ENCODE data around the gene C1orf21.

The C1orf21 gene

GRCh38 chr1:184368354-184368753 lies 18.5 kb upstream of the C1orf21 start:
- no peak overlapping the region for H3K4me3 ChIP-seq (ENCODE audit: low read depth, low read length)
- no peak for TF ChIP-seq CTCF (IDR thresholded peaks at IDR 0.05; ENCODE audit: control insufficient read depth, extremely low read depth, insufficient read depth)
- no peak for DNase-seq (ENCODE audit: low read depth)

DNA sequence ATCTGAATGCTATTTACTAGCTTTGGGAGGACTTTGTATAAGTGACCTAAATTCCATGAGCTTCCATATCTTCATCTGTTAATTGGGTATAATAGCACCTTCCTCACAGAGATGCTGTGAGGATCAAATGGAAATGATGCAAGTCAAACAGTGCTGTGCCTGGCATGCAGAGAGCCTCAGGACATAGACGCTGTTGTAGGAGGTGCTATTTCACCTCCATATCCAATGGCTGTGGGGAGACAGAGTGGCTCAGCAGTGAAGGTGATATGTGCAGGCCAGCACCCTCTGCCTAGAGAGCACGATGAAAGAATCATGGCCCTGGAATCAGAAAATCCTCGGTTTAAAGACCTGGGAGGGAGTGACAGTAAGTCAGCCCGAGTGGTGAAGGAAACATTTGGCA lies 16.0 kb upstream of the C1orf21 start:
- no peak for TF ChIP-seq CTCF (IDR thresholded peaks at IDR 0.05; ENCODE audit: control insufficient read depth, extremely low read depth, insufficient read depth)

DNA sequence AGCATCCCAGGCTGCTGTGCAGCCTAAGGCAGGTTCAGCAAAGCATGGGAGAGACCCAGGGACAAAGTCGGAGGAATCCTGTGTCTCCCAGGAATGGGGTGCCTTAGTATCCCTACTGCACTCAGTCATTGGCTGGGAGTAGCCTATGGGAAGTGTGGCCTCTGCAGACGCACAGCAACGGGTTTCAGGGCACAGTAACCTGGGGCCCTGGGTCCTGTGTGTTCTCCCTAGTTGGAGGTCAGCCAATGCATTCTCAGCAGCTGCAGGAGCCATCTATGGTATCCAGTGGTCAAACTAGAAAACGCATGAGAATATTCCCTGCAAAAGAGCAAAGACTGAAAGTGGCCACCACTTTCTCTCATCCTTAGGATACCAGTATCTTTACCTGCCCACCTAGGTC lies 13.7 kb upstream of the C1orf21 start:
- no peak overlapping the region for H3K4me3 ChIP-seq (ENCODE audit: low read depth, low read length)
- TF ChIP-seq CTCF (IDR thresholded peaks at IDR 0.05; ENCODE audit: control insufficient read depth, extremely low read depth, insufficient read depth), result no peak
- no peak for DNase-seq (ENCODE audit: low read depth)

More for the DNA sequence above, 16.0 kb upstream of the C1orf21 start:
- no peak for DNase-seq (ENCODE audit: low read depth)
- no peak overlapping the region for H3K4me3 ChIP-seq (ENCODE audit: low read depth, low read length)

GRCh38 chr1:184376369-184376768 lies 10.5 kb upstream of the C1orf21 start:
- no peak for DNase-seq (ENCODE audit: low read depth)
- TF ChIP-seq CTCF (IDR thresholded peaks at IDR 0.05; ENCODE audit: control insufficient read depth, extremely low read depth, insufficient read depth), result no peak
- no peak overlapping the region for H3K4me3 ChIP-seq (ENCODE audit: low read depth, low read length)

DNA sequence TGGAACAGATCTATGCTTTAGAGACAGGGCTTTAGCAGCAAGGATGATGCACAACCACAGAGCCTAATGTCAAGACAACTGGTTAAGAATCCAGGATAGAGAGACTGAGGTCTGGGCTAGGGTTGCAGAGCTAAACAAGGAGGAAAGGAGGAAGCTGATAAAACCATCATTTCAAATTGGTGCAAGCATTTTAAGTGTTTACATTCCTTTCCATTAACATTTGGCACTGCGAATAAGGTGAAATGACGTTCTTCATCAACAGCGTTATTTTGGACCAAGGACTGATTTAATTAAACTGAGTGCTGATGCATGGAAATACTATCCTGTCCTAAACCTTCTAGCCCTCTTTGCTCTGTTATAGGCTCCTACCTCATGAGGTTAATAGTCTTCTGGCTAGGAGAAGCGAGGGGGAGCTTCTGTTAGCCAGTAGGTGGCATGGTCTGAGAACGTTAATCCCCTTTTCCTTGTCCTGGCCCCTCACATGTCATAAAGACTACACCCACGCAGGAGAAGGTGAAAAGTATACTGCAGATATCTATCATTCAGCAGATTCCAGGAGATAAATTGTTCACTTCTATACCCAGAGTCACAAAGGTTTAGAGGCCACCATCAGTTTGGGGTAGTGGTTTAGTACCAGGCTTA lies 7.6 kb upstream of the C1orf21 start:
- H3K4me3 ChIP-seq (ENCODE audit: low read depth, low read length), result no peak overlapping the region
- no peak for DNase-seq (ENCODE audit: low read depth)
- TF ChIP-seq CTCF (IDR thresholded peaks at IDR 0.05; ENCODE audit: control insufficient read depth, extremely low read depth, insufficient read depth), result no peak

- no peak for DNase-seq (ENCODE audit: low read depth)
- no peak for TF ChIP-seq CTCF (IDR thresholded peaks at IDR 0.05; ENCODE audit: control insufficient read depth, extremely low read depth, insufficient read depth)
- H3K4me3 ChIP-seq (ENCODE audit: low read depth, low read length), result no peak overlapping the region
These were observed 6.4 kb upstream of the C1orf21 start for GRCh38 chr1:184380468-184380867.

DNA sequence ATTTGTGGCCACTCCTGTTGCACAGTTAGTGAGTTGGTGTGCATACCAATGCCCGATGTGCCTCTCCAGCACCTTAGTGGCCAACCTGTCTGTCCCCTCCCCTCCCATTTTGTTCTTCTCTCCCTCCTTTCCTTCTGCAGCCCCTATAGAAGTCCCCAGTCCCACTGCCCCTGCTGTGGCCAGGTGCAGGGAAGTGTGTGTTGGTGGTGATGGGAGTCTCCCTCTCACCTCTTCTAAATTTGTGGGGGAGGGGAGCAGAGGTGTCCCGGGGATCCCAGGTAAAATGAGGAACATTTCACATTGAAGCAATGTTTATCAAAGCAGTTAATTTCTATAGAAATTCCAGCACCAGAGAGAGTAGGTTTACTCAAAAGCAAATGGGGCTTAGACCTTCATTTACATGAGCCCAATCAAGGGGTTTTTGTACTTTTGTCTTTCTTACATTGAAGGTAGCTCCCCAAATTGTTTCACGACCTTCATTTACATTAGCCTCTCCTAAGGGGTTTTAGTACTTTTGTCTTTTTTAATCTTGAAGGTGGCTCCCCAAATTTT lies 3.0 kb upstream of the C1orf21 start:
- DNase-seq (ENCODE audit: low read depth), result no peak
- TF ChIP-seq CTCF (IDR thresholded peaks at IDR 0.05; ENCODE audit: control insufficient read depth, extremely low read depth, insufficient read depth), result no peak
- no peak overlapping the region for H3K4me3 ChIP-seq (ENCODE audit: low read depth, low read length)

Measured in LNCaP clone FGC (cell line).